Neural crest cell (in vitro differentiated cells): Measurements from ENCODE around the gene H2AZ1. TPM values are rescaled to one million over a fixed set of nuclear protein-coding genes. Genes with fewer than 3 reads are reported as not detected.
A peak's percentile ranks its signal among the peaks of the same experiment; 100 is the strongest.

Source experiments
- DNase-seq: peaks from one replicate; pipeline ENCODE4 v3.0.0; 2021; ENCODE audit warnings: low read depth, mixed read lengths, low spot score
- H3K27ac Mint-ChIP-seq: one replicate; pipeline ENCODE4 v1.8.0; 2021; ENCODE audit warnings: mild to moderate bottlenecking, mixed read lengths; ENCODE audit not compliant: unreplicated experiment
- H3K27me3 Mint-ChIP-seq: 2 replicates; pipeline ENCODE4 v1.8.0; 2021; ENCODE audit warnings: low read depth, mild to moderate bottlenecking, mixed read lengths
- H3K36me3 Mint-ChIP-seq: 2 replicates; pipeline ENCODE4 v1.8.0; 2021; ENCODE audit warnings: low read depth, mild to moderate bottlenecking, mixed read lengths
- H3K4me1 Mint-ChIP-seq: 2 replicates; pipeline ENCODE4 v1.8.0; 2021; ENCODE audit warnings: mixed read lengths
- H3K4me3 Mint-ChIP-seq: one replicate; pipeline ENCODE4 v1.8.0; 2021; ENCODE audit warnings: mild to moderate bottlenecking, mixed read lengths
- H3K9me3 Mint-ChIP-seq: 2 replicates; pipeline ENCODE4 v1.8.0; 2021; ENCODE audit warnings: mixed read lengths
- CTCF ChIP-seq: fragments of 200-600 bp; sonication (generic); conservative IDR thresholded peaks from 2 replicates; pipeline ENCODE4 v1.5.0; 2021; ENCODE audit warnings: antibody characterized with exemption, mild to moderate bottlenecking
- long read RNA-seq: library from polyadenylated mRNA; unstranded; transcript quantifications from one replicate; pipeline ENCODE4 v2.0.0, GENCODE V29; 2020
- total RNA-seq: library from RNA; stranded (reverse); gene quantifications from 2 replicates; pipeline ENCODE4 v1.2.1, GENCODE V29; 2021

Gene H2AZ1
- 793 and 801 TPM in 2 replicates for total RNA-seq
- long read RNA-seq, transcript H2AFZ-201 (5 exons, 979 nt), result major isoform, 1,611 of 1,674 reads
- long read RNA-seq, partial matches to known transcripts, result 6 of 1,674 reads
- long read RNA-seq, other reads (novel, unspliced or antisense), result 50 of 1,674 reads

DNA sequence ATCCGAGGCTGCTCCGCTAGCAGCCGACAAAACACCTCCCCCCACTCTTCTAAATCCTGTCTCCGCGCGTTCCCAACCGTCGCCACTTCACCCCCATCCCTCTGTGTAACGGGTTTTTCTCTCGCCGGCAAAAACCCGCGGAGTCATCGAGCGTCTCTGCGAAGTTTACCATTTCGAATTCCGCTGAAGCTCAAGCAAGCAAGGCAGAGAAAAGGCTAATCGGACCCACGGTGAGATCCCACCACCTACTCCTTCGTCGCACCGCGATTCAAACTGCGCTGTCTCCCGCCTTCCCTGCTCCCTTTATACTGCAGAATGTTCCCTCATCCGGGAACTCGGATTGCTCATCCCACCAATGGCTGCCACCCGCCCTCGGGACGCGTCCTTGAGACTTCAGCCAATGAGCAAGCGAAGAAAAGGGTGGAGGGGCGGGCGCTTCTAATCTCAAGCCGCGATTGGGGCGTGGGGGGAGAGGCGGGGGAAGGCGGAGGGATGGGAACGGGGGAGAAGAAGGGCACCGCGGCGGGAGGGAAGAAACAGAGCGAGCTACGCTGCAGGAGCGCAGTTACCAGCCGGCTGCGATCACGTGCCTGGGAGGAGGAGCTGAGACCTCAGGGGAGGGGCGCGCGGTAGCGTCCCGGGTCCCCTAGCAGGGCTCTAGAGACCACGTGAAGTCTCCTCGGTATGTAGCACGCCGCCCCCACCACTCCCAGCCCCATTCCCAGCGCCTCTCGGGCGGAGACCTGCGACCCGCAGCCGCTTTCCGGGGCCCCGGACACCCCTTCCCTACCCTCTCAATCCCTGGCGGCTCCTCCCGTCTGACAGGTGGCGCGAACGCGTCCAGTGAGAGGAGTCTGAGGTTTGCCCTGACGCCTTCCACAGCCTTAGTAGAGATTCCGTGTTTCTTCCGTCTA is at the start of gene H2AZ1:
Gene H2AZ1 (minus strand): TSS at position 277 of the 914 bp plus-strand sequence. CDS start 105 bp downstream, at position 172.
- TF ChIP-seq CTCF, result no peak
- Mint-ChIP-seq H3K27me3 (peaks cover 6% of the 10 kb centered on the region), H3K36me3 (peaks cover 14% of the 10 kb centered on the region), H3K4me1 (peaks cover 24% of the 10 kb centered on the region), H3K4me3 (no peak within 1 kb of the TSS), H3K9me3 (no peaks in the 10 kb centered on the region), H3K27ac (no peak within 1 kb of the TSS)
- DNase-seq, result peak; percentile 97

GRCh38 chr4:99998062-99998867 is 48.2 kb upstream of the H2AZ1 start:
- DNase-seq, result no peak
- Mint-ChIP-seq H3K36me3 (no peaks in the 10 kb centered on the region), H3K4me3 (no peak overlapping the region), H3K27ac (no peak overlapping the region), H3K9me3 (no peaks in the 10 kb centered on the region), H3K27me3 (no peaks in the 10 kb centered on the region), H3K4me1 (peaks cover 9% of the 10 kb centered on the region)
- peak; percentile 66 for TF ChIP-seq CTCF

GRCh38 chr4:99991741-99992140 is 41.7 kb upstream of the H2AZ1 start:
- no peak for TF ChIP-seq CTCF
- Mint-ChIP-seq H3K36me3 (no peaks in the 10 kb centered on the region), H3K4me3 (no peak overlapping the region), H3K9me3 (no peaks in the 10 kb centered on the region), H3K27ac (no peak overlapping the region), H3K27me3 (no peaks in the 10 kb centered on the region), H3K4me1 (peaks cover 10% of the 10 kb centered on the region)
- DNase-seq, result no peak

DNA sequence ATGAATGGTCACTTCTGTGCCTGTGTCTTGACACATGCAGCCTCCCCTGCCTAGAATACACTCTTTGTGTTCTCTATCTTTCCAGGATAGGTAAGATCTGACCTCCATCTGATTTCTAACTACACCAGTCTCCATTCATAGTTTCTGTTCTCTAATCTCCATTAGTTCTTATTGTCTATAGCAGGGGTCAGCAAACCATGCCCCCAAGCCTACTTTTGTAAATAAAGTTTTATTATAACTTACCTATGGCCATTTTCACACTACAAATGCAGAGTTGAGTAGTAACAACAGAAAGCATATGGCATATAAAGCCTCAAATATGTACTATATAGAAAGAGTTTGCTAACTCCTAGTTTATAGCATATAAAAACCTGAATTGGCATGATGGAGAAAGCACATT is 37.6 kb upstream of the H2AZ1 start:
- no peak overlapping the region for H3K27ac Mint-ChIP-seq
- H3K36me3 Mint-ChIP-seq, result no peaks in the 10 kb centered on the region

More for the DNA sequence above, 37.6 kb upstream of the H2AZ1 start:
- Mint-ChIP-seq H3K9me3 (no peaks in the 10 kb centered on the region), H3K4me3 (no peak overlapping the region), H3K27me3 (no peaks in the 10 kb centered on the region), H3K4me1 (peaks cover 10% of the 10 kb centered on the region)
- DNase-seq, result no peak
- no peak for TF ChIP-seq CTCF
